IgD-negative memory B cell (primary cell): ENCODE results near the gene ZBTB32. TPM values are rescaled to one million over a fixed set of nuclear protein-coding genes. Genes with fewer than 3 reads are reported as not detected.

ENCODE experiments used
- H3K27ac Mint-ChIP-seq, 3 donors: one replicate each; pipeline ENCODE4 v1.8.0; 2020 to 2022; ENCODE audit warnings: mild to moderate bottlenecking in 3 of 3, mixed read lengths in 3 of 3, moderate library complexity in 1 of 3
- H3K27me3 Mint-ChIP-seq: one replicate; pipeline ENCODE4 v1.8.0; 2021; ENCODE audit warnings: mixed read lengths
- H3K36me3 Mint-ChIP-seq: one replicate; pipeline ENCODE4 v1.8.0; 2020; ENCODE audit warnings: mild to moderate bottlenecking, mixed read lengths
- H3K4me1 Mint-ChIP-seq, 3 donors: one replicate each; pipeline ENCODE4 v1.8.0; 2020 to 2022; ENCODE audit warnings: mixed read lengths in 3 of 3, mild to moderate bottlenecking in 1 of 3
- H3K4me3 Mint-ChIP-seq, 4 donors: one replicate each; pipeline ENCODE4 v1.8.0; 2020 to 2022; ENCODE audit warnings: mild to moderate bottlenecking in 4 of 4, mixed read lengths in 4 of 4, moderate library complexity in 3 of 4
- H3K9me3 Mint-ChIP-seq, 3 donors: one replicate each; pipeline ENCODE4 v1.8.0; 2020 to 2021; ENCODE audit warnings: mixed read lengths in 3 of 3, mild to moderate bottlenecking in 1 of 3
- polyA plus RNA-seq: library from polyadenylated mRNA; unstranded; fragments of 300-500 nt; fragmentation: Illumina TruSeq; gene quantifications from one replicate; pipeline ENCODE4 v1.2.3, GENCODE V29; 2021

The ZBTB32 gene
- polyA plus RNA-seq, 1 donor from 2014 or later, result 31.6 TPM

DNA sequence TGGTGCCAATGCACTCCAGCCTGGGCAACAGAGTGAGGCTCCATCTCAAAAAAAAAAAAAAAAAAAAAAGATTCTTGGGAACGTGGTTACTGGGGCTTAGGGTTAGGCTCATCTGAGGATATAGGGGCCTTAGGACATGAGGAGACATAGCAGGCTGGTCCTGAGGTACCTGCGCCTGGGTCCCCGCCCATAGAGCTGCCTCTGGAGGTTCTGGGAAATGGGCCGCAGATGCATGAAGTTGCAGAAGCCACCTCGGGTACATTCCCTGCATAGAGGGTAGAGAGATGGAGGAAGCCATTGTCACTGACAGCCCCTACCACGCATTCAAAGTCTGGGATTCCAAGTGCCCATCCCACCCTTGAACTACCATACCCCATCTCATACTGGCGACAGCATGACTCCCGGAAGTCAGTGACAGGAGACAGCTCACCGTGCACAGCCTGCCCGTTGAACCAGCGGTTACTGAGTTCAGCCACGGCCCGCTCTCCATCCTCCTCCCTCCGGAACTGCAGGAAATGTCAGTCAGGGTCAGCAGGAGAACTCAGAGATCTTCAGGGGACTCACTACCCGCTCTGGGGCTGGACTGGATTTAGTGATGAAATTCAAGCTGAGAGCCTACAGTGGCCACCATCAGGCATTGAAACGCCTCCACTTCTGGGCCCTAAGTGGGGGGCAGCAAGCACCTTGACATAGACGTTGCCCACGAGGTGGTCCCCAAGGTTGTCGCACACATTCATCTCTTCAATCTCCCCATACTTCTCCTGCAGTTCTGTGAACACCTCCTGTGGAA is 39.5 kb downstream of the ZBTB32 start:
- Mint-ChIP-seq H3K36me3 (peaks cover 8% of the 10 kb centered on the region), H3K27me3 (no peaks in the 10 kb centered on the region), H3K9me3 (no peaks in the 10 kb centered on the region), H3K4me3 (peak overlapping the region; percentile 96 to 100 (median 100)), H3K27ac (peak overlapping the region in 2 of 3 donors; percentile 99 to 100), H3K4me1 (peaks cover 20 to 42% (median 36%) of the 10 kb centered on the region in 3 donors)

DNA sequence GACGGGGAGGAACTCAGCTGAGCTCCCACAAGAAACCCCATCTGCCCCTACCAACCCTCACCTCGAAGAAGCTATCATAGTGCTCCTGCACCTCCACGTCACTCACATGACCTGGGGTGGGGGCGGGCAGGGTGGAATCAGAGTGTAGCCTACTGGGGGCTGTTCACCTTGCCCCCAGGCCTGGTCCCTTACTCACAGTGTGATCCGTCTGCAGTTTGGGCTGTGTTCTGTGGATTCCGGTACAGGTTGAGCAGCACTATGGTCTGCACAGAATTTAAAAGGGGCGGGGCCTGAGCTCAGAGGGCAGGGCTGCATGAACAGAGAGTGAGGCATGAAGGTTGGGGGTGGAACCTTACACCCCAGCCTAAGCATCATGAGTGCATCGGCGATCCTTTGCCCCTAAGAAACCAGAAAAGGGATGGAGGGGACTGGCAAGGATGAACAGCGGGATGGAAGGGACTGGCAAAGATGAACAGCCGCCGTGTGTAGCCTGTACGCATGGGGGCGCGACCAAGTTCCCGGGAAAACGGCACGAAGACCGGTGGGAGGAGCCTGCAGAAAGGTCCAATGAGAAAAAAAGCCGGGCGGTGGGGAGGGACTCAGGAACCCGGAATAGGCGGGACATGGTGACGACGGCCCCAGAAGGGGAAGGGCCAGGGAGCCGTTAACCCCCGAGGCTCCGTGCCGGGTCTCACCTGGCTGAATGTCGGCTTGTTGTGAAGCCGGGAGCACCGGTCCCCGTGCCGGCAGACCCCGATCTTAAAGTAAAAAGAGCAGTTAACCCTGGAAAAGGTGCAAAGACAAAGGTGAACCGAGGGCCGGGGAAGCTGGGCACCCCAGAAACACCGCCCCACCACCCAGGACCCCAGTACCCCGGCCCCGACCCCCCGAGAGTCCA is 40.3 kb downstream of the ZBTB32 start:
- Mint-ChIP-seq H3K36me3 (peaks cover 8% of the 10 kb centered on the region), H3K4me3 (peak overlapping the region; percentile 96 to 100 (median 100)), H3K9me3 (no peaks in the 10 kb centered on the region), H3K27me3 (no peaks in the 10 kb centered on the region), H3K27ac (peak overlapping the region; percentile 99 to 100 (median 99)), H3K4me1 (peaks cover 20 to 46% (median 39%) of the 10 kb centered on the region in 3 donors)

DNA sequence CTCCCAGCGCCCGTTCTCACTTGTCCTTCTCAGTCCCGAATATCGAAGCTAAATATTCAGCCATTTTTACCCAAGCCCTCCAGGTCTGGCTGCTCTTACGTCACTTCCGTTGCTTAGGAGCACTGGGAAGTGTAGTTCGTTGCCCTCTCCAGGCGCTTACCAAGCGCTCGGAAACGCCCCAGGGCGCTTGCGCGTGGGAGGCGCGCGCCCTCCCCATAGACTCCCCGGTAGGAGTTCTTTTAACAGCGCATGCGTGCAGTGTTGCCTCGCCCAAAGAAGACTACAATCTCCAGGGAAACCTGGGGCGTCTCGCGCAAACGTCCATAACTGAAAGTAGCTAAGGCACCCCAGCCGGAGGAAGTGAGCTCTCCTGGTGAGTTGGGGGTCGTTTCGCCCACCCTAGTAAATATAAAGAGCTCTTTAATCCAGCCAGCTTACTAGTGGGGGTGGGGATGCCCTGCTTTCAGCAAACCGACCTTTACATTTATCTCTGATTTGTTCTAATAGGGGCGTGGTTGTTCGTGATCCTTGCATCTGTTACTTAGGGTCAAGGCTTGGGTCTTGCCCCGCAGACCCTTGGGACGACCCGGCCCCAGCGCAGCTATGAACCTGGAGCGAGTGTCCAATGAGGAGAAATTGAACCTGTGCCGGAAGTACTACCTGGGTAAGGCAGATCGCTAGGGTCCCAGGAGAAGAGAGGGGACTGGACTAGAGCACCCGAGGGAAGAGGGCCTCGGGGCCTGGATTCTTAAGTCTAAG is 41.1 kb downstream of the ZBTB32 start, which contains the start of the genes PSENEN and U2AF1L4:
Gene PSENEN (plus strand): TSS at position 324 of the 759 bp plus-strand sequence. CDS start 280 bp downstream, at position 604.
Gene U2AF1L4 (minus strand): TSS at position 91 of the 759 bp plus-strand sequence. CDS start 27 bp downstream, at position 64.
- Mint-ChIP-seq H3K27me3 (no peaks in the 10 kb centered on the region), H3K4me3 (peak within 1 kb of the TSS; percentile 96 to 100 (median 100)), H3K9me3 (no peaks in the 10 kb centered on the region), H3K4me1 (peaks cover 20 to 47% (median 42%) of the 10 kb centered on the region in 3 donors), H3K27ac (peak within 1 kb of the TSS; percentile 99 to 100 (median 99)), H3K36me3 (peaks cover 8% of the 10 kb centered on the region)

DNA sequence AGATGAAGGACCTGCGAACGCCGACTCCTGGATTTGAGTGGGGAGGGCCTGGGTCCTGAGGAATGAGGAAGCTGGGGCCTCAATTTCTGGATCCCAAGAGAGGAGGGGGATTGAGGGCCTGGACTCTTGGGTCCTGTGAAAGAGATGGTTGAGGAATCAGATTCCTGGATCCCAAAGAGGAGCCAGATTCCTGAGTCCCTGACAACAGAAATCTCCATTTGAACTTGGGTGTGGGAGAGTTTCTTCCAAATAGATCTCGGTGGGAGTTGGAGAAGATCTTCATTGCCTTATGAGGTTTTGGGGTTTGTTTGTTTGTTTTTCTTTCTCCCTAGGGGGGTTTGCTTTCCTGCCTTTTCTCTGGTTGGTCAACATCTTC is 41.7 kb downstream of the ZBTB32 start:
- peaks cover 20 to 47% (median 42%) of the 10 kb centered on the region in 3 donors for H3K4me1 Mint-ChIP-seq
- H3K9me3 Mint-ChIP-seq, result no peaks in the 10 kb centered on the region
- H3K36me3 Mint-ChIP-seq, result peaks cover 8% of the 10 kb centered on the region
- H3K27ac Mint-ChIP-seq, result peak overlapping the region; percentile 39 to 99 (median 67)
- H3K27me3 Mint-ChIP-seq, result no peaks in the 10 kb centered on the region
- H3K4me3 Mint-ChIP-seq, result peak overlapping the region; percentile 96 to 100 (median 100)

DNA sequence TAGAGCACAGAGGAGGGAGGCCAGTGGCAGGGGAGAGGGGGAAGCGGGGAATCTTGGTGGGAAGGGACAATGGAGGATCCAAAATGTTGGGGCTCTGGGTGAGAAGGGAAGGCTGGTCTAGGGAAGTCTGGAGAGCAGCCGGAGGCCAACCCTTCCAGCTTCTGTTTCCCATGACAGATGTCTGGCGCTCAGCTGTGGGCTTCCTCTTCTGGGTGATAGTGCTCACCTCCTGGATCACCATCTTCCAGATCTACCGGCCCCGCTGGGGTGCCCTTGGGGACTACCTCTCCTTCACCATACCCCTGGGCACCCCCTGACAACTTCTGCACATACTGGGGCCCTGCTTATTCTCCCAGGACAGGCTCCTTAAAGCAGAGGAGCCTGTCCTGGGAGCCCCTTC is 42.2 kb downstream of the ZBTB32 start:
- peak overlapping the region; percentile 96 to 100 (median 100) for H3K4me3 Mint-ChIP-seq
- H3K27ac Mint-ChIP-seq, result peak overlapping the region in 1 of 3 donors; percentile 39
- H3K9me3 Mint-ChIP-seq, result no peaks in the 10 kb centered on the region
- peaks cover 8% of the 10 kb centered on the region for H3K36me3 Mint-ChIP-seq
- no peaks in the 10 kb centered on the region for H3K27me3 Mint-ChIP-seq
- peaks cover 20 to 47% (median 42%) of the 10 kb centered on the region in 3 donors for H3K4me1 Mint-ChIP-seq

DNA sequence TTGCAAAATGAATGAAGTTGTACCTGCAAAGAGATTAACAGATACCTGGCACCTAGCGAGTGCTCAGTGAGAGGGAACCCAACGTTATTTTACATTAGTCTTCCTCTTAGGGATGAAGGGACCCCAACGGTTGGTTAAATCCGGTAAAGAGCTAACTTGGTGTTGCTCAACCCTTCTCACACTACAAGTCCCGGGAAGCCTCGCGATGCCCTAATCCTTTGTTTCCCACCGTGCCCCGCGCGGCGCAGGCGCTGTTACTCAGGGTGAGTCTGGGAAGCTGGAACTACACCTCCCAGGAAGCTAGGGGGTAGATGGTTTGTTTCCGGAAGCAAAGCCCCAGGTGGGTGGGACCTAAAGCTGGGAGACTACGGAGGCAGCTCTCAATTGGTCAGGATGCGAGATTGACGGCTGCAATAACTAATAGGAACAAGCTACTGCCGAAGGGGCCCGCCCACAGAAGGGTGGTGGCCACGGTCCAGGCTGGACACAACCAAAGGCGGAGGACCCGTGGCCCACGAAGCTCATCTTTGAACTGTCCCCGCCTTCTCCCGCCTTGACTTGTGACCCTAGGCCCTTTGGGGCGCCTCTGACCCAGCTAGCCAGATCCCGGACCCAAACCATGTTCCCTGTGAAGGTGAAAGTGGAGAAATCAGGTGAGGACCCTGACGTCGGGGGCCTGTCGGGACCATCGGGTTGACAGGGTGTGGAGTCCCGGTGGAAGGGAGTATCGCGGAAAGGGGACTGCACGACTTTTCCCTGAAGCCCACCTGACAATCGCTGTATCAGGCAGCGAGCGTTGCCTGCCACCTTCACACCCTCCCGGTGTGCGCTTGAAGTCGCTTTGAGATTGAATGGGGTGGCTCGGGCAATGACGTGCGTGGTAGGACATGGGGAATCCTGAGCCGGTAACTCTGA is 44.0 kb downstream of the ZBTB32 start, which contains the start of gene LIN37:
Gene LIN37 (plus strand): TSS at position 471 of the 915 bp plus-strand sequence. CDS start 149 bp downstream, at position 620.
- Mint-ChIP-seq H3K4me1 (peaks cover 14 to 40% (median 32%) of the 10 kb centered on the region in 3 donors), H3K4me3 (peak within 1 kb of the TSS; percentile 84 to 99 (median 98)), H3K9me3 (no peaks in the 10 kb centered on the region), H3K36me3 (peaks cover 2% of the 10 kb centered on the region), H3K27me3 (no peaks in the 10 kb centered on the region), H3K27ac (peak within 1 kb of the TSS; percentile 69 to 97 (median 80))

DNA sequence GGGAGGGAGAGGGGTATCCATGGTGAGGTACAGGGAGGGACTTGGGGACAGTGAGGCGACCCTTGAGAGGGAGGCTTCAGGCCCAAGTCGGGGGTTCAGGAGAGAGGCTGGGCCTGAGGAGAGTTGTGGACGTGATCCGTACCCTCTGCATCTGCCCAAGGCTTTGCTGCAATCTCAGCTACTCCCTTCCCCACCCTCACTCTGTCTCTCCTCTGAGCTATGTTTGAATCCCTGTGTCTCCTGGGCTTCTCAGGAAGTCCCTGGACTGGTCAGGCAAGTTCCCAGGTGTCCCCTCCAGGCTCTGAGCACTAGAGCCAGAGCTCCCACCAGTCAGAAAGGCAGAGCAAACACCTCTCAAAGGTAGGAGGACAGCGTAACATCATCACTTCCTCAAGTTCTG is 45.8 kb downstream of the ZBTB32 start:
- H3K4me1 Mint-ChIP-seq, result peaks cover 14 to 29% (median 24%) of the 10 kb centered on the region in 3 donors
- peaks cover 3% of the 10 kb centered on the region for H3K27me3 Mint-ChIP-seq
- H3K4me3 Mint-ChIP-seq, result peak overlapping the region in 3 of 4 donors; percentile 72 to 78 (median 73)
- no peaks in the 10 kb centered on the region for H3K9me3 Mint-ChIP-seq
- no peaks in the 10 kb centered on the region for H3K36me3 Mint-ChIP-seq
- H3K27ac Mint-ChIP-seq, result no peak overlapping the region

DNA sequence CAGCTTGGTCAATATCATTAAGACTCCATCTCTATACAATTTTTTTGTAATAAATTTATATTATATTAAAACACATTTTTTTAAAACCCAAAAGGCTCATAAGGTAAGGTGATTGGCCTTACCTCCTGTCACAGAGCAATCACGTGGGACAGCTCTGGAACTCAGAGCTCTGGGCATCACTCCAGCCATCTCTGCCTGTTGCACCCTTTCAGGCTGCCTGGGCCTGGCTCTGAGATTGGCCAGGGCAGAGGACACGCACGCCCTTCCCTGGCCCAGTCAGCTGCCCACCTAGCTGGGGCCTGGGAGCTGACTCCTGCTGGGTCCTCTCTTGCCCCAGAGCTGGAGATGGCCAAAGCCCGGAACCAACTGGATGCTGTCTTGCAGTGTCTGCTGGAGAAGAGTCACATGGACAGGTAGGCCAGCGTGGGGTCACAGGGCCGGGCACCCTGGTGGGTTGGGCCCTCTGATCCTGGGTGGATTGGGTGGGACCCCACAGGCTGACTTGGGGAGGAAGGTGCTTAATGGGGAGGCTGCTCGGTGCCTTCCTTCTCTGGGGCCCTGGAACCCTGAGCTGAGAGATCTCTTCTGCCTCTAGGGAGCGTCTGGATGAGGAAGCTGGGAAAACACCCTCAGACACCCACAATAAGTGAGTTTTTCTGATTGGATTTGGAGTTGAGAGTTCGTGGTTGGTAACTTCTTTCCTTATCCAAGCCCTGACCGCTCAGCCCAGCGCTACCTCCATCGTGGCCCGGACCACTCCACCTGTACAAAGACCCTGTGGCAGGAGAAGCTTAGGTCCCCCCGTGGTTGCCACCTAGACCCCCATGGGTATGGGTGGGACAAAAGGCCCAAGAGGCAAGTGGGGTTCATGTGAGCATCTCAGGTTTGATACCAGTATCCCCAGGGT is 47.7 kb downstream of the ZBTB32 start:
- Mint-ChIP-seq H3K9me3 (peaks cover 0 to 2% (median 0%) of the 10 kb centered on the region in 3 donors), H3K27ac (no peak overlapping the region), H3K4me1 (peaks cover 7 to 21% (median 16%) of the 10 kb centered on the region in 3 donors), H3K4me3 (no peak overlapping the region), H3K36me3 (no peaks in the 10 kb centered on the region), H3K27me3 (peaks cover 10% of the 10 kb centered on the region)

DNA sequence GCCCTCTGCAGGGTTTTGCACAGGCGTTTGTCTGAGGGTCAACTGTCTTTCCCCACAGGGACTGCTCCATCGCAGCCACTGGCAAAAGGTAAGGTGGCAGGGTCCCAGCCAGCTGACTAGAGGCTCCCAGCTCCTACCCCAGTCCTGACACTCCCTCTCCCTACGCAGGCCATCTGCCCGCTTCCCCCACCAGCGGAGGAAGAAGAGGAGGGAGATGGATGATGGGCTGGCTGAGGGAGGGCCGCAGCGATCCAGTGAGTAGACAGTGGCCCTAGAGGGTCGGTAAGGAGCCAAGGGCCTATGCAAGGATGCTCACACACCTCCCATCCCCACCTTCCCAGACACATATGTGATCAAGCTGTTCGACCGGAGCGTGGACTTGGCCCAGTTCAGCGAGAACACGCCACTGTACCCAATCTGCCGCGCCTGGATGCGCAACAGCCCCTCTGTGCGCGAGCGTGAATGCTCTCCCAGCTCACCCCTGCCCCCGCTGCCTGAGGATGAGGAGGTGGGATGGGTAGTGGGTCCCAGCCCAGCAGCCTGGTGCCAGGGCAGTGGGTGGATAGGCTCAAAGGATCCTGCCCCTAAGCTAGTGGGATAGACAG is 48.5 kb downstream of the ZBTB32 start:
- peaks cover 12% of the 10 kb centered on the region for H3K27me3 Mint-ChIP-seq
- H3K4me3 Mint-ChIP-seq, result peak overlapping the region in 1 of 4 donors; percentile 66
- H3K9me3 Mint-ChIP-seq, result peaks cover 0 to 2% (median 0%) of the 10 kb centered on the region in 3 donors
- H3K36me3 Mint-ChIP-seq, result no peaks in the 10 kb centered on the region
- no peak overlapping the region for H3K27ac Mint-ChIP-seq
- H3K4me1 Mint-ChIP-seq, result peaks cover 9 to 20% (median 18%) of the 10 kb centered on the region in 3 donors

DNA sequence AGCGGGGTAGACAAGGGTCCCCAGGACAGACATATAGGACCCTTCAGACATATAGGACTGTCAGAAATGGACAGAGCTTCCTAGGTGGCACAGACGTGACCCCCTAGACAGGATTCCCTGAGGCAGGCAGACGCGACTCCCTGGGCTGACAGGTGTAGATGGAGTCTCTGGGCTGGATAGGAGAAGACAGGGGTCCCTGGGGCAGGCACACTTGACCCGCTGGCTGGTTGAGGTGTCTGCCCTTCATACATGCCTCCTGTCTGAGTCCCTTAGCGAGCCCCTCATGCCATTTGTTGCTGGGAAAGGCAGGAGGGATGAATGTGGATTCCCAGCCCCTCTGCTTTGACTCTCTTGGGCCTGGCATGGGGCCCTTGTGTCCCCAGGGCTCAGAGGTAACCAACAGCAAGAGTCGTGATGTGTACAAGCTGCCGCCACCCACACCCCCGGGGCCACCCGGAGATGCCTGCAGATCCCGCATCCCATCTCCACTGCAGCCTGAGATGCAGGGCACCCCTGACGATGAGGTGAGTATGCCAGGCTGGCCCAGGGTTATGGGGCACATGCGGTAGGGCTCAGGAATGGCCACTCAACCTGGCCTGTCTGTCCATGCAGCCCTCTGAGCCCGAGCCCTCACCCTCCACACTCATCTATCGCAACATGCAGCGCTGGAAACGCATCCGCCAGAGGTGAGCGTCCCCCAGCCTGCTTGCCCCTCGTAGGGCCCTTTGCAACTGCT is 49.4 kb downstream of the ZBTB32 start:
- peak overlapping the region in 1 of 4 donors; percentile 66 for H3K4me3 Mint-ChIP-seq
- H3K36me3 Mint-ChIP-seq, result no peaks in the 10 kb centered on the region
- peaks cover 13% of the 10 kb centered on the region for H3K27me3 Mint-ChIP-seq
- peak overlapping the region in 1 of 3 donors; percentile 21 for H3K27ac Mint-ChIP-seq
- H3K4me1 Mint-ChIP-seq, result peaks cover 6 to 14% (median 14%) of the 10 kb centered on the region in 3 donors
- peaks cover 0 to 2% (median 0%) of the 10 kb centered on the region in 3 donors for H3K9me3 Mint-ChIP-seq

DNA sequence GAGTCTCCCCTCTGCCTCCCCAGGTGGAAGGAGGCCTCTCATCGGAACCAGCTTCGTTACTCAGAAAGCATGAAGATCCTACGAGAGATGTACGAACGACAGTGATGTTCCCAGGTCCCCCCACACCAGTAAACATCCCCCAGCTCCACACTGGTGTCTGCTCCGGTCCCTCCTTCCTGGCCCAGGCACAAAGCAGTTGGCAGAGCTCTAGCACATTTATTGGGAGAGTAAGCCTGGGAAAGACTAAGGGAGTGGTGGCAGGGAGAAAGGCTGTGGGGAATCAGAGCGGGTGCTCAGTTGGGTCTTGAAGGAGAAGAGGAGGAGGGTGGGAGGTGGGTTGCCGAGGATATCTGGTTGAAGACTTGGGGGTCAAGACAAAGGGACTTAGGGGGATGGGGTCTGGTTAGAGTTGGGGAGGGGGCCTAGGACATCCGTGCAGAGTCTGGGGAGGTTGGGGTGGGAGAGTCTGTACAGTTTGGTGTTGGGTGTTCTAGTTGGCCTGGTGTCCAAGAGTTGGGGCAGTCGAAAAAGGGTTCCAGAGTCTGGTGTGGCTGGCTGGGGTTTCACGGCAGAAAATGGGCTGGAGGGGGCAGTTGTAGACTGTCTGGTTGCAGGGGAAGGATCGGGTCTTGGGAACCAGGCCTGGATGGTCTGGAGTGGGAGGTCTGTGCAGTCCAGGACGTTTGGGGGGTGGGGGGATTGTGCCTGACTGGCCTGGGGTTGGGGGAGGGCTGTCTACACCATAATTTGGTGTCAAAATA is 50.2 kb downstream of the ZBTB32 start:
- peaks cover 6 to 12% (median 12%) of the 10 kb centered on the region in 3 donors for H3K4me1 Mint-ChIP-seq
- peaks cover 0 to 2% (median 0%) of the 10 kb centered on the region in 3 donors for H3K9me3 Mint-ChIP-seq
- peaks cover 13% of the 10 kb centered on the region for H3K27me3 Mint-ChIP-seq
- no peak overlapping the region for H3K27ac Mint-ChIP-seq
- no peaks in the 10 kb centered on the region for H3K36me3 Mint-ChIP-seq
- H3K4me3 Mint-ChIP-seq, result peak overlapping the region in 3 of 4 donors; percentile 44 to 78 (median 66)
